AG10803 (cell line): Measurements from ENCODE around the gene TMPRSS13.

ENCODE experiments used
- DNase-seq: peaks from one replicate; pipeline ENCODE4 v3.0.0; 2010; ENCODE audit warnings: low read depth
- H3K4me3 ChIP-seq: 2 replicates; pipeline ENCODE4 v1.5.1; 2011; ENCODE audit warnings: mild to moderate bottlenecking, low read length, control low read depth
- TF ChIP-seq, protein P1 (sequence below): conservative IDR thresholded peaks from 2 replicates; pipeline ENCODE4 v1.5.1; 2011; ENCODE audit warnings: mild to moderate bottlenecking, low read length, control low read depth, inconsistent platforms

The TMPRSS13 gene

DNA sequence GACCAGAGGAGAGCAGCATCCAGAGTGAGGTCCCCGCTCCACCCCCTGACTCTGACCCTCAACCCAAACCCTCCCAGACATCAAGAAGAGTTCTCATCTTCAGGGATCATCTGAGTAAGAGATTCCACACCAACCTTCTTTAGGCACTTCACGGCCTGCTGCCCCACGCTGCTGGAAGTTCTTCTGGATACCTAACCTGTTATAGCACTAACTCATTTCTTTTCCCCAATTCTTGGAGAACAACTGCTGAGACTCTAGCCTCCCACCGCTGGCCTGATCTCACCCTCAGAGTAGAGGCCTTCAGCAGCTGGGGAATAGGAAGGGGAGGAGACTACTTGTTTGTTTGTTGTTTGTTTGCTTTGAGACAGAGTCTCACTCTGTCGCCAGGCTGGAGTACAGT is 7.3 kb downstream of the TMPRSS13 start:
- no peak for DNase-seq
- TF ChIP-seq, protein P1, sequence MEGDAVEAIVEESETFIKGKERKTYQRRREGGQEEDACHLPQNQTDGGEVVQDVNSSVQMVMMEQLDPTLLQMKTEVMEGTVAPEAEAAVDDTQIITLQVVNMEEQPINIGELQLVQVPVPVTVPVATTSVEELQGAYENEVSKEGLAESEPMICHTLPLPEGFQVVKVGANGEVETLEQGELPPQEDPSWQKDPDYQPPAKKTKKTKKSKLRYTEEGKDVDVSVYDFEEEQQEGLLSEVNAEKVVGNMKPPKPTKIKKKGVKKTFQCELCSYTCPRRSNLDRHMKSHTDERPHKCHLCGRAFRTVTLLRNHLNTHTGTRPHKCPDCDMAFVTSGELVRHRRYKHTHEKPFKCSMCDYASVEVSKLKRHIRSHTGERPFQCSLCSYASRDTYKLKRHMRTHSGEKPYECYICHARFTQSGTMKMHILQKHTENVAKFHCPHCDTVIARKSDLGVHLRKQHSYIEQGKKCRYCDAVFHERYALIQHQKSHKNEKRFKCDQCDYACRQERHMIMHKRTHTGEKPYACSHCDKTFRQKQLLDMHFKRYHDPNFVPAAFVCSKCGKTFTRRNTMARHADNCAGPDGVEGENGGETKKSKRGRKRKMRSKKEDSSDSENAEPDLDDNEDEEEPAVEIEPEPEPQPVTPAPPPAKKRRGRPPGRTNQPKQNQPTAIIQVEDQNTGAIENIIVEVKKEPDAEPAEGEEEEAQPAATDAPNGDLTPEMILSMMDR = no peak
- no peak overlapping the region for H3K4me3 ChIP-seq

DNA sequence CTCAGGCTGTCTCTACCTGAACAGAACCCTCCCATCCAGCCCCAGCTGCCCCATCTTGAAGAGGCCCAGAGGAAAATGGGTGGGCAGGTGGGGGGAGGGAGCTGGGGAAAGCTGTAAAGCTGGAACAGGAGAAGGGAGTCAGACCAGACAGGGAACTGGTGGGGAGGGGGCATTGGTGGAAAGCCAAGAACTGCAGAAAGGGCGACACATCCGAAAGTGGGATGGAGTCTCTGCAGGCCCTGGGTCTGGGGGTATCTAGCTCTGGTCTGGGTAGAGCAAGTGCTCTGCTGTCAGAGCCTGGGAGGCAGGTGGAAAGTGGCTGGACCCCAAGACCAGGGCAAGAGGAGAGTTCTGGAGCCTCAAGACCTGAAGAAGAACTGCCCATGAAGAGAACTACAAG is 7.7 kb downstream of the TMPRSS13 start:
- TF ChIP-seq, protein P1 = no peak
- DNase-seq = no peak
- no peak overlapping the region for H3K4me3 ChIP-seq

DNA sequence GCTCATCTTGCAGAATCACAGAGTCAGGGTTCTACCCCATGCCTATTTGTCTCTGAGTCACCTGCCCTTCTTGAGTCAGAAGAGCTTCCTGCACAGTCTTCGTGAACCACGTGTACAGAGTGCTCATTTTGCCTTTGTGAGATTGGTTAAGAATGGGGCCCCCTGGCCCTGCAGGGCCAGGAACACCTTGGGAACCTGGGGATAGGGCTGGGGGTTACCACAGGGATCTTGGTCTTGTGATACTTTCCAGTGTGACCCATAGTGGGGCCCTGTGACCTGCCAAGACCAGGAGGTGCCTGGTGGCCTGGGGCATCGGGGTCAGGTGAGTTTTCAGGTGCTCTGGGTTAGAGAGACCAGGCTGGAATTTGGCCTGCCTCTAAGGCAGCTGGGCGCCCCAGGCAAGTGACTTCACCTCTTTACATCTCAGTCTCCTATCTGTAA is 9.4 kb downstream of the TMPRSS13 start:
- no peak overlapping the region for H3K4me3 ChIP-seq
- DNase-seq = no peak
- TF ChIP-seq, protein P1 = no peak

DNA sequence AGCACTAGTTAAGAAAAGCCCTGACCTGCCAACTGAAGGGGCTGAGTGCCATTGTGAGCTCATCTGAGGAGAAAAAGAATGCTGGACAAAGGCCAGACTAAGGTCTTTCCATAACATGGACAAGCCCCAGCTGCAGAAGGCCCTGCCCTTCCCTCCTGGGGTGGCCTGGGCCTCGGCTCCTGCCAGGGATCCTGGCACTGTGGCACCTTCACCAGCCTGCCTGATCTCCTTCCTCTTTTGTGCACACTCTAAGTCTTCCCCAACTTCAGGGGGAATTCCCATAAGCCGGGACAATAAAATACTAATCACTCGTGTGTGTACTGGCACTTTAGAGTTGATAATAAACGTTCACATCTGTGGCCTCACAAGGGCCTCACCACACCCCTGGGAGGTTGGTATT is 9.9 kb downstream of the TMPRSS13 start:
- DNase-seq = no peak
- TF ChIP-seq, protein P1 = no peak
- no peak overlapping the region for H3K4me3 ChIP-seq

DNA sequence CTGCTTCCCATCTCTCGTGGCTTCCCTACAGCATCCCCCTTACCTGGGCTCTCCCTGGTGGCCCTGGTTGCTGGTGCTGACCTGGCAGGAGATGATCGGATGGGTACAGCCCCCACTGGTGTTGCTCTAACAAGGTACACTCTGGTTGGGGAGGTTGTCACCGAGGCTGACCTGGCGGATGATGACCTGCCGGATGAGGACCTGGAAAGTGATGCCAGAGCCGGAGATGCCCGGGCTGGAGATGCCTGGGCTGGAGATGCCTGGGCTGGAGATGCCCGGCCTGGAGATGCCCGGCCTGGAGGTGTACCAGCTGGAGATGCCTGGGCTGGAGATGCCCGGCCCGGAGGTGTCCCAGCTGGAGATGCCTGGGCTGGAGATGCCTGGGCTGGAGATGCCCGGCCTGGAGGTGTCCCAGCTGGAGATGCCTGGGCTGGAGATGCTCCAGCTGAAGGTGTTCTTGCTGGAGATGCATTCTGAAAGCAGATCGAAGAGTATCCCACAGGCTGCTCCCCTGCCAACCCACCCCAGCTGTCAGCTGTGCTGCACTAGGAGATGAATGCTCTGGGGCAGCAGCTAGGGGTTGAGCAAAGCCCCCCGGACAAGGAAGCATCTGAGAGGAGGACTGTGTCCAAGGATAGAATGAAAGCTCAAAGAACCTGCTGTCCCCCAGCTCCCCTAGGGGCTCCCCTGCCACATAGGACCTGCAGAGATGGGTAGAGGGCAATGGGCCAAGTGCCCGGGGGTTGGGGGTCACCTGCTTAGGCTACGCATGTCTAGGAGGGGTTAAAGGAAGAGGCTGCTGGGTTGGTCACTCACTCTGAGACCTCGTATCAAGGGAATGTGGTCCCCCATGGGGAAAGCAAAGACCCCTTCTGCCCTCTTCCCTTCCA is 10.6 kb downstream of the TMPRSS13 start:
- no peak overlapping the region for H3K4me3 ChIP-seq
- TF ChIP-seq, protein P1 = no peak
- DNase-seq = no peak

DNA sequence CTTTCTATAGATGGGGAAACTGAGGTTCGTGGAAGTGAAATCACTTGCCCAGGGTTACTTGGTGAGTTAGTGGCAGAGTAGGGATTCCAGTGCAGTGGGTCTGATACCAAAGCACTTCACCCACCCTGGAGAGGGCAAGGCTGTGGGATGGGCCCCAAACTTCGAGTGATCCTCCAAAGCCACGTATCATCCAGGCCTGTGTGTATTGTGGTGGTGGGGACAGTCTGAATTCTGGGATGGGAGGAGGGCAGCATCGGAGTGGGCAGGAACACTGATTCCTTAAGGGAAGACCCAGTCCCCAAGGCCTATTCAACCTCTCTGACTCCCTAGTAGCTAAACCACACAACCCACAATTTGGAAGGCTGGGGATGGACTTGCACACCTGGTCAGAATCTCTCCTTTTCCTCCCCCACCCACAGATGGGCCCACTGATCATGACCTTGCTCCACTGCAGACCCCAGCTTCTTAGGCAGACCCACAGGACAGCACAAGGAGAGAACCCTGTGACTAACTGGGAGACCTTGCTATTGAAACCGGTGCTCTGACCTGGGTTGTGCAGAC is 11.5 kb downstream of the TMPRSS13 start:
- TF ChIP-seq, protein P1 = no peak
- no peak overlapping the region for H3K4me3 ChIP-seq
- DNase-seq = no peak

DNA sequence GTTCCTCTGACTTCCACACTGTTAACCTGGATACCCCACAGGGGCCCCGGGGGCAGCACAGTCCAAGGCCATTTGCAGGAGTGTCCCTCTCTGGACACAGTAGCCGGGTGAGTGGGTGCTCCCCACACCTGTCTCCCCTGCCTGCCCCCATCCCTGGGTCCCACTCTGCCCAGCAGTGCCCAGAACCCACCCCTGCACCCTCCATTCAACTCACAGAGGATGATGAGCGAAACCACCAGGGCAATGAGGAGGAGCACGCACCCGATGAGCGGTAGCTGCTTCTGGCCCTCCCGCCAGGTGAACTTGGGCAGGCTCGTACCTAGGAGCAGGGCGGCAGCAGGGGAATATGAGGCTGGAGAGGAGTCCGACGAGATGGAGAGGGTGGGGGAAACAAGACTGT is 12.2 kb downstream of the TMPRSS13 start:
- TF ChIP-seq, protein P1 = no peak
- no peak overlapping the region for H3K4me3 ChIP-seq
- no peak for DNase-seq
